B cell (primary cell): ENCODE measurements around the gene AMMECR1. TPM values are rescaled to one million over a fixed set of nuclear protein-coding genes. Genes with fewer than 3 reads are reported as not detected.

ENCODE experiments used
- ATAC-seq: fragments of 200-7000 bp; cut with Tn5 transposase; one replicate; pipeline ENCODE4 v1.10.0; 2021; ENCODE audit warnings: low read depth, mild to moderate bottlenecking, moderate number of reproducible peaks, moderate library complexity
- CTCF ChIA-PET: fragments of 350-600 bp; sonication (Branson Sonifier 250); formaldehyde crosslinking; loops from one replicate; lab custom pipeline; 2021; ENCODE audit warnings: antibody characterized with exemption, inconsistent platforms; lab: Charles Lee
- POLR2A ChIA-PET: fragments of 350-600 bp; sonication (Branson Sonifier 250); formaldehyde crosslinking; loops from one replicate; lab custom pipeline; 2021; ENCODE audit warnings: antibody characterized with exemption; lab: Charles Lee
- DNase-seq: peaks from one replicate; pipeline ENCODE4 v3.0.0; 2013
- H2AFZ ChIP-seq: 2 replicates; pipeline ENCODE4 v1.6.1; 2012; ENCODE audit warnings: mild to moderate bottlenecking, low read depth, low read length; ENCODE audit not compliant: insufficient read depth, poor library complexity, severe bottlenecking
- H3K27ac ChIP-seq, 2 donors: 1 replicate in 1 of 2; 2 replicates in 1 of 2; pipeline ENCODE4 v1.5.1; 2012 to 2013; ENCODE audit warnings: low read length in 2 of 2, mild to moderate bottlenecking in 2 of 2, moderate library complexity in 1 of 2
- H3K27me3 ChIP-seq, 4 experiments: fragments of 200-600 bp in 1 of 4; sonication (generic) in 1 of 4; replicated peaks in 1 of 4; 1 replicate in 2 of 4; 2 replicates in 2 of 4; pipeline versions ENCODE4 v1.6.1 to v1.7.0; 2013 to 2016; ENCODE audit warnings: low read length in 3 of 4, mild to moderate bottlenecking in 2 of 4, mixed read lengths in 1 of 4, moderate library complexity in 1 of 4; ENCODE audit not compliant: insufficient read depth in 4 of 4, control insufficient read depth in 3 of 4; ENCODE audit errors: control extremely low read depth in 1 of 4
- H3K36me3 ChIP-seq, 2 experiments: replicated peaks in 1 of 2; 1 replicate in 1 of 2; 2 replicates in 1 of 2; pipeline versions ENCODE4 v1.6.1 to v1.7.1; 2013; ENCODE audit warnings: low read length in 1 of 2; ENCODE audit not compliant: insufficient read depth in 2 of 2, control insufficient read depth in 1 of 2; ENCODE audit errors: control extremely low read depth in 1 of 2, extremely low read depth in 1 of 2
- H3K4me1 ChIP-seq, 2 donors: fragments of 200-600 bp in 1 of 2; sonication (generic) in 1 of 2; 1 replicate in 1 of 2; 2 replicates in 1 of 2; pipeline versions ENCODE4 v1.5.1 to v1.6.1; 2013 to 2017; ENCODE audit warnings: low read length in 2 of 2; ENCODE audit not compliant: control insufficient read depth in 2 of 2, insufficient read depth in 2 of 2
- H3K4me2 ChIP-seq: replicated peaks from 2 replicates; pipeline ENCODE3; 2012; ENCODE audit warnings: mild to moderate bottlenecking, low read depth, low read length; ENCODE audit not compliant: poor library complexity, severe bottlenecking
- H3K4me3 ChIP-seq, 5 experiments: fragments of 200-600 bp in 1 of 5; sonication (generic) in 1 of 5; 1 replicate in 3 of 5; 2 replicates in 2 of 5; pipeline versions ENCODE4 v1.5.1 to v1.7.0; 2011 to 2016; ENCODE audit warnings: low read length in 4 of 5, mild to moderate bottlenecking in 4 of 5, low read depth in 2 of 5, control low read depth in 1 of 5, moderate library complexity in 1 of 5; ENCODE audit not compliant: insufficient read depth in 1 of 5; ENCODE audit errors: control extremely low read depth in 1 of 5, extremely low read depth in 1 of 5
- H3K79me2 ChIP-seq: fragments of 200-600 bp; sonication (generic); one replicate; pipeline ENCODE4 v1.6.0; 2016; ENCODE audit warnings: low read length; ENCODE audit not compliant: control insufficient read depth, insufficient read depth
- H3K9ac ChIP-seq: fragments of 200-600 bp; sonication (generic); 2 replicates; pipeline ENCODE4 v1.6.1; 2017; ENCODE audit warnings: mild to moderate bottlenecking, low read length, moderate library complexity
- H3K9me3 ChIP-seq, 3 donors: one replicate each; pipeline versions ENCODE4 v1.6.1 to v1.7.1; 2013; ENCODE audit warnings: low read length in 2 of 3; ENCODE audit not compliant: control insufficient read depth in 2 of 3, insufficient read depth in 1 of 3; ENCODE audit errors: control extremely low read depth in 1 of 3
- H4K20me1 ChIP-seq: 2 replicates; pipeline ENCODE4 v1.6.0; 2012; ENCODE audit warnings: mild to moderate bottlenecking, low read length; ENCODE audit not compliant: insufficient read depth, control insufficient read depth, poor library complexity, severe bottlenecking
- H3K27ac Mint-ChIP-seq: one replicate; pipeline ENCODE4 v1.8.0; 2021; ENCODE audit warnings: mixed read lengths
- H3K27me3 Mint-ChIP-seq: one replicate; pipeline ENCODE4 v1.8.0; 2021; ENCODE audit warnings: mixed read lengths
- H3K4me1 Mint-ChIP-seq: one replicate; pipeline ENCODE4 v1.8.0; 2021; ENCODE audit warnings: mixed read lengths
- H3K4me3 Mint-ChIP-seq: one replicate; pipeline ENCODE4 v1.8.0; 2021; ENCODE audit warnings: mixed read lengths
- H3K9me3 Mint-ChIP-seq: one replicate; pipeline ENCODE4 v1.8.0; 2022; ENCODE audit warnings: mixed read lengths; ENCODE audit not compliant: insufficient read depth
- EZH2 ChIP-seq: IDR thresholded peaks from 2 replicates; pipeline ENCODE4 v1.6.1; 2012; ENCODE audit warnings: borderline replicate concordance, low read depth, mild to moderate bottlenecking, moderate library complexity, low read length; ENCODE audit not compliant: insufficient read depth, poor library complexity, severe bottlenecking
- WGBS: methylation state at CpG from one replicate; pipeline ENCODE4 v1.1.5; 2013; ENCODE audit warnings: missing lambda C conversion rate; ENCODE audit not compliant: insufficient coverage; 5-methylcytosine and 5-hydroxymethylcytosine counted together
- intact Hi-C: fragments of 100-400 bp; cut with micrococcal nuclease; formaldehyde crosslinking; loops from one replicate; pipeline ENCODE4 v1.10.0; 2022
- polyA plus RNA-seq: library from polyadenylated mRNA; depleted of rRNA; stranded (reverse); fragments of >200 nt; gene quantifications from 2 replicates; pipeline ENCODE4 v1.2.3, GENCODE V29; 2012
- total RNA-seq, 2 donors: library from RNA; stranded (reverse); fragments of 120-200 nt in 1 of 2; gene quantifications; 1 replicate in 1 of 2; 2 replicates in 1 of 2; pipeline versions ENCODE4 v1.2.3 to v1.2.4, GENCODE V29; 2013 to 2022
- TF ChIP-seq, protein P1 (sequence below): fragments of 200-600 bp; IDR thresholded peaks from one replicate; pipeline ENCODE4 v1.8.0; 2022; ENCODE audit warnings: antibody characterized with exemption, mild to moderate bottlenecking

The AMMECR1 gene
- total and polyA plus RNA-seq, 2 donors (not counting 1 experiment from before 2014, with no cell fraction given), result 5.7 to 12.7 TPM

DNA sequence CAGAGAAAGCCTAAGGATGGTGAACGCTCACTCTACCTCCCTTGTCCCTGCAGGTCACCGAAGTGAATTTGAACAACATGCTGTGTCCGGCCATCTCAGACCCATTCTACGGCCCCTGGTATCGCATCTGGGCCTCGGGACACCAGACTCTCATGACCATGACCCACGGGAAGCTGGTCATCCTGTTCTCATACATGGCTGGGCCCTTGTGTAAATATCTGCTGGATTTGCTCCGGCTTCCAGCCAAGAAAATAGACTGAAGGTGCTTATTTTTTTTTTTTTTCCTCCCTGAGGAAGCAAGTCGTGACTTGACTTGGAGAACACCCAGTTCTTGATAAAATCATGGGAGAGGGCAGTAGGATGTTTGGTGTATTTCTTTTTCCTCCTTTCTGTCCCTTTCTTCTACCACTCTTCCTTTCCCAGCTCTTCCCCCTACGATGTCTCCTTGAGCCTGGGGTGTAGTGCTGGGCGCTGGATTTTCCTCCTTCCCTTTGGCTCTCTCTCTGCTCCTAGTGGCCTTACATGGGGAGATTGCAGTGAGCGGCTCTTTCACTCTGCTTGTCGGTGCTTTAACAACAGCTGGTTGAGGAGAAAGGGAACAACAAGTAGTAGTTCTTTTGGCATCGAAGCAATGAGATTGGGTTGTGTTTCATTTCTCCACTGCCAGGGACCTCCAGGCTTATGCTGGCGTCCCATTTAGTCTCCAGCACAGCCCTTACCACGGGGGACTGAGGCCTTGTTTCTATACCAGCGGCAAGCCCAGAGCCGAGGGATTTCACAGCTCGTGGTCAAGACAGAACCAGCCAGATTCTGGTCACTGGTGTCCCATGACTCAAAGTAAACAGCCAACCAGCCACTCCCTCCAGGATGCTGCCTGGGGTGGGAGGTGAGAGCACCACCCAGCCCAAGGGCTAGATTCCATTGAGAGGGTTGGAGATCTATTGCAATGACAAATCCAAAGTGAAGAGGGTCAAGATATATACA, 144.4 kb downstream of the AMMECR1 start:
- H3K4me3 Mint-ChIP-seq, result no peak overlapping the region
- Histone ChIP-seq H3K36me3 (peaks cover 0 to 2% of the 10 kb centered on the region in 2 experiments), H3K9ac (no peak overlapping the region), H3K27me3 (no peaks in the 10 kb centered on the region), H3K79me2 (peaks cover 3% of the 10 kb centered on the region), H4K20me1 (no peaks in the 10 kb centered on the region), H3K9me3 (peaks cover 0 to 6% (median 0%) of the 10 kb centered on the region in 3 donors), H3K4me1 (peaks cover 12 to 30% of the 10 kb centered on the region in 2 donors), H2AFZ (no peak overlapping the region), H3K4me2 (no peak overlapping the region), H3K4me3 (no peak overlapping the region), H3K27ac (no peak overlapping the region)
- DNase-seq (no peak), ATAC-seq (no peak)
- 100% methylated on average over 5 of the region's 19 CpGs for WGBS
- CTCF ChIA-PET, result interaction anchor here (1.1 kb wide), 1 partner anchor 12 kb away, joined by 3 read pairs; no protein-coding TSS in a partner anchor
- H3K9me3 Mint-ChIP-seq, result no peaks in the 10 kb centered on the region
- TF ChIP-seq, protein P1, sequence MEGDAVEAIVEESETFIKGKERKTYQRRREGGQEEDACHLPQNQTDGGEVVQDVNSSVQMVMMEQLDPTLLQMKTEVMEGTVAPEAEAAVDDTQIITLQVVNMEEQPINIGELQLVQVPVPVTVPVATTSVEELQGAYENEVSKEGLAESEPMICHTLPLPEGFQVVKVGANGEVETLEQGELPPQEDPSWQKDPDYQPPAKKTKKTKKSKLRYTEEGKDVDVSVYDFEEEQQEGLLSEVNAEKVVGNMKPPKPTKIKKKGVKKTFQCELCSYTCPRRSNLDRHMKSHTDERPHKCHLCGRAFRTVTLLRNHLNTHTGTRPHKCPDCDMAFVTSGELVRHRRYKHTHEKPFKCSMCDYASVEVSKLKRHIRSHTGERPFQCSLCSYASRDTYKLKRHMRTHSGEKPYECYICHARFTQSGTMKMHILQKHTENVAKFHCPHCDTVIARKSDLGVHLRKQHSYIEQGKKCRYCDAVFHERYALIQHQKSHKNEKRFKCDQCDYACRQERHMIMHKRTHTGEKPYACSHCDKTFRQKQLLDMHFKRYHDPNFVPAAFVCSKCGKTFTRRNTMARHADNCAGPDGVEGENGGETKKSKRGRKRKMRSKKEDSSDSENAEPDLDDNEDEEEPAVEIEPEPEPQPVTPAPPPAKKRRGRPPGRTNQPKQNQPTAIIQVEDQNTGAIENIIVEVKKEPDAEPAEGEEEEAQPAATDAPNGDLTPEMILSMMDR, result no peak
- TF ChIP-seq EZH2, result no peak
- intact Hi-C loops, result no loop called here
- H3K27ac Mint-ChIP-seq, result no peak overlapping the region
- POLR2A ChIA-PET, result no interaction called here
- peaks cover 25% of the 10 kb centered on the region for H3K4me1 Mint-ChIP-seq
- no peaks in the 10 kb centered on the region for H3K27me3 Mint-ChIP-seq

DNA sequence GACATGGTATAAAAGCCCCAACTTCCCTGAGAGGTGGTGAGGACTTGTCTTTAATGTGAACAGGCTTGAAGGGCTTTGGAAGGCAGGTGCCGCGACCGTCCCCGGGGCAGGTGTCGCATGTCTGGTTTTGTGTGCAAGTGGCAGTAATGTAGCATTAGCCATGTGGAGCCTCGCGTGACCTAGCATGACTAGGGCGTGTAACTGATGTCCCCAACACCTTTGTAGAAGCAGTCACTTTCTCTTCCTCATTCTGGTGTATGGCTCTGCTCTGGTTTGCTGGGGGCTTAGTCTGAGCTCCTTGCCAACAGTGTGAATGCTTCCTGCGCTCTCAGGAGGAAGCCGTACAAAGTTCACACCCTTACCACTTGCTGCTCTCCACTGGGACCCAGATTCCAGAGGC, 145.7 kb downstream of the AMMECR1 start:
- Histone ChIP-seq H3K9ac (no peak overlapping the region), H3K36me3 (peaks cover 0 to 2% of the 10 kb centered on the region in 2 experiments), H3K27me3 (no peaks in the 10 kb centered on the region), H3K4me3 (no peak overlapping the region), H3K9me3 (peaks cover 0 to 6% (median 0%) of the 10 kb centered on the region in 3 donors), H3K4me1 (peaks cover 12 to 30% of the 10 kb centered on the region in 2 donors), H3K4me2 (peak overlapping the region; percentile 25), H3K79me2 (peaks cover 3% of the 10 kb centered on the region), H4K20me1 (no peaks in the 10 kb centered on the region), H3K27ac (peak overlapping the region; percentile 67 to 81), H2AFZ (no peak overlapping the region)
- TF ChIP-seq, protein P1, result no peak
- no peak for TF ChIP-seq EZH2
- Mint-ChIP-seq H3K4me3 (peak overlapping the region; percentile 53), H3K9me3 (no peaks in the 10 kb centered on the region), H3K27ac (peak overlapping the region; percentile 85), H3K27me3 (no peaks in the 10 kb centered on the region), H3K4me1 (peaks cover 25% of the 10 kb centered on the region)
- ChIA-PET CTCF (interaction anchor here (0.8 to 1.1 kb wide), 2 partner anchors 11 to 26 kb away, joined by 3 read pairs; no protein-coding TSS in a partner anchor), POLR2A (no interaction called here)
- DNase-seq, result peak; percentile 88
- WGBS, result 0% methylated on average over 2 of the region's 10 CpGs
- intact Hi-C loops, result loop anchor here (1.0 kb wide), 1 partner anchor 146 kb away; the partner anchor contains the start of gene AMMECR1
- peak; percentile 97 for ATAC-seq
